HEK293 (cell line): ENCODE data around the gene NELFE.

Experiments
- CTCF ChIA-PET: fragments of 350-600 bp; formaldehyde crosslinking; extraction: SDS; loops from one replicate; lab custom pipeline; 2021; ENCODE audit warnings: antibody characterized with exemption; lab: Yijun Ruan, JAX
- POLR2A ChIA-PET: fragments of 300-600 bp; formaldehyde crosslinking; extraction: SDS; loops from one replicate; lab custom pipeline; 2020; ENCODE audit warnings: antibody characterized with exemption, inconsistent platforms; lab: Yijun Ruan, JAX
- H3K27ac ChIP-seq: fragments of 200-500 bp; sonication (Bioruptor generic); 2 replicates; pipeline ENCODE4 v1.5.1; 2014; ENCODE audit warnings: low read depth, low read length, control low read depth, inconsistent platforms; ENCODE audit errors: extremely low read depth
- H3K36me3 ChIP-seq, 2 experiments: fragments of 200-500 bp in 1 of 2; sonication (Bioruptor generic) in 1 of 2; 1 replicate in 1 of 2; 2 replicates in 1 of 2; pipeline ENCODE4 v1.5.1; 2014 to 2017; ENCODE audit warnings: inconsistent platforms in 2 of 2, low read length in 2 of 2; ENCODE audit not compliant: control insufficient read depth in 2 of 2, insufficient read depth in 1 of 2
- H3K4me1 ChIP-seq: fragments of 200-500 bp; sonication (Bioruptor generic); 2 replicates; pipeline ENCODE4 v1.5.1; 2014; ENCODE audit warnings: mild to moderate bottlenecking, low read length, inconsistent platforms; ENCODE audit not compliant: control insufficient read depth, insufficient read depth
- H3K4me3 ChIP-seq: 2 replicates; pipeline ENCODE4 v1.5.1; 2011; ENCODE audit warnings: low read depth, mild to moderate bottlenecking, control low read depth, low read length, moderate library complexity
- H3K9me3 ChIP-seq: fragments of 200-500 bp; sonication (Bioruptor generic); 2 replicates; pipeline ENCODE4 v1.5.1; 2014; ENCODE audit warnings: low read depth, low read length, inconsistent platforms; ENCODE audit not compliant: control insufficient read depth, insufficient read depth
- SCRT2 ChIP-seq: fragments of 450-650 bp; formaldehyde crosslinking; IDR thresholded peaks from 2 replicates; pipeline ENCODE4 v1.5.1; 2016; ENCODE audit warnings: missing biosample characterization, missing genetic modification characterization
- SETDB1 ChIP-seq: IDR thresholded peaks from one replicate; pipeline ENCODE4 v1.6.1; 2017; ENCODE audit warnings: mild to moderate bottlenecking, low read length, moderate library complexity, mixed read lengths; ENCODE audit not compliant: insufficient read length
- YY2 ChIP-seq: fragments of 450-650 bp; formaldehyde crosslinking; IDR thresholded peaks from 2 replicates; pipeline ENCODE4 v1.5.1; 2016; ENCODE audit warnings: missing biosample characterization, missing genetic modification characterization
- ZBTB17 ChIP-seq: fragments of 450-650 bp; formaldehyde crosslinking; IDR thresholded peaks from 2 replicates; pipeline ENCODE4 v1.5.1; 2016; ENCODE audit warnings: missing biosample characterization, missing genetic modification characterization
- ZBTB20 ChIP-seq: fragments of 450-650 bp; formaldehyde crosslinking; IDR thresholded peaks from 2 replicates; pipeline ENCODE4 v1.5.1; 2016; ENCODE audit warnings: missing biosample characterization, missing genetic modification characterization
- ZBTB48 ChIP-seq: fragments of 450-650 bp; formaldehyde crosslinking; IDR thresholded peaks from 2 replicates; pipeline ENCODE4 v1.5.1; 2016; ENCODE audit warnings: missing biosample characterization, missing genetic modification characterization
- ZEB2 ChIP-seq: fragments of 450-650 bp; formaldehyde crosslinking; IDR thresholded peaks from 2 replicates; pipeline ENCODE4 v1.5.1; 2016; ENCODE audit warnings: missing biosample characterization, missing genetic modification characterization
- ZFP3 ChIP-seq: fragments of 450-650 bp; formaldehyde crosslinking; IDR thresholded peaks from 2 replicates; pipeline ENCODE4 v1.5.1; 2016; ENCODE audit warnings: low read depth, missing biosample characterization, missing genetic modification characterization
- ZNF112 ChIP-seq: fragments of 450-650 bp; formaldehyde crosslinking; IDR thresholded peaks from 2 replicates; pipeline ENCODE4 v1.5.0; 2017; ENCODE audit warnings: missing biosample characterization, missing genetic modification characterization
- ZNF138 ChIP-seq: fragments of 450-650 bp; formaldehyde crosslinking; IDR thresholded peaks from 2 replicates; pipeline ENCODE4 v1.5.1; 2016; ENCODE audit warnings: missing biosample characterization, missing genetic modification characterization, borderline replicate concordance
- ZNF214 ChIP-seq: fragments of 450-650 bp; formaldehyde crosslinking; IDR thresholded peaks from 2 replicates; pipeline ENCODE4 v1.5.1; 2017; ENCODE audit warnings: missing biosample characterization, mild to moderate bottlenecking, missing genetic modification characterization, borderline replicate concordance
- ZNF280D ChIP-seq: fragments of 450-650 bp; formaldehyde crosslinking; IDR thresholded peaks from 2 replicates; pipeline ENCODE4 v1.5.1; 2016; ENCODE audit warnings: missing biosample characterization, missing genetic modification characterization
- ZNF335 ChIP-seq: fragments of 450-650 bp; formaldehyde crosslinking; conservative IDR thresholded peaks from 2 replicates; pipeline ENCODE4 v1.5.1; 2016; ENCODE audit warnings: missing biosample characterization, missing genetic modification characterization
- ZNF416 ChIP-seq: fragments of 450-650 bp; formaldehyde crosslinking; IDR thresholded peaks from 2 replicates; pipeline ENCODE4 v1.5.1; 2016; ENCODE audit warnings: missing biosample characterization, missing genetic modification characterization
- ZNF433 ChIP-seq: fragments of 450-650 bp; formaldehyde crosslinking; IDR thresholded peaks from 2 replicates; pipeline ENCODE4 v1.5.1; 2016; ENCODE audit warnings: missing biosample characterization, missing genetic modification characterization, low read depth
- ZNF558 ChIP-seq: fragments of 450-650 bp; formaldehyde crosslinking; IDR thresholded peaks from 2 replicates; pipeline ENCODE4 v1.5.1; 2016; ENCODE audit warnings: missing biosample characterization, missing genetic modification characterization
- ZNF623 ChIP-seq: fragments of 450-650 bp; formaldehyde crosslinking; IDR thresholded peaks from 2 replicates; pipeline ENCODE4 v1.5.1; 2016; ENCODE audit warnings: missing biosample characterization, missing genetic modification characterization
- ZNF624 ChIP-seq: fragments of 450-650 bp; formaldehyde crosslinking; IDR thresholded peaks from 2 replicates; pipeline ENCODE4 v1.5.1; 2017; ENCODE audit warnings: missing biosample characterization, missing genetic modification characterization
- ZNF704 ChIP-seq: fragments of 450-650 bp; formaldehyde crosslinking; IDR thresholded peaks from 2 replicates; pipeline ENCODE4 v1.5.1; 2016; ENCODE audit warnings: missing biosample characterization, missing genetic modification characterization
- ZNF791 ChIP-seq: fragments of 450-650 bp; formaldehyde crosslinking; IDR thresholded peaks from 2 replicates; pipeline ENCODE4 v1.5.1; 2016; ENCODE audit warnings: missing biosample characterization, missing genetic modification characterization
- ZNF792 ChIP-seq: fragments of 450-650 bp; formaldehyde crosslinking; IDR thresholded peaks from 2 replicates; pipeline ENCODE4 v1.5.1; 2016; ENCODE audit warnings: missing biosample characterization, missing genetic modification characterization
- ZSCAN16 ChIP-seq: fragments of 450-650 bp; formaldehyde crosslinking; IDR thresholded peaks from 2 replicates; pipeline ENCODE4 v1.5.1; 2016; ENCODE audit warnings: missing biosample characterization, missing genetic modification characterization
- TF ChIP-seq, protein P1 (sequence below): fragments of 450-650 bp; formaldehyde crosslinking; IDR thresholded peaks from 2 replicates; pipeline ENCODE4 v1.5.1; 2016; ENCODE audit warnings: missing biosample characterization, missing genetic modification characterization
- TF ChIP-seq, protein P2 (sequence below): fragments of 450-650 bp; formaldehyde crosslinking; IDR thresholded peaks from 2 replicates; pipeline ENCODE4 v1.5.1; 2017; ENCODE audit warnings: missing biosample characterization, missing genetic modification characterization
- TF ChIP-seq, protein P3 (sequence below): fragments of 450-650 bp; formaldehyde crosslinking; IDR thresholded peaks from 2 replicates; pipeline ENCODE4 v1.5.1; 2017; ENCODE audit warnings: missing biosample characterization, missing genetic modification characterization

NELFE gene

DNA sequence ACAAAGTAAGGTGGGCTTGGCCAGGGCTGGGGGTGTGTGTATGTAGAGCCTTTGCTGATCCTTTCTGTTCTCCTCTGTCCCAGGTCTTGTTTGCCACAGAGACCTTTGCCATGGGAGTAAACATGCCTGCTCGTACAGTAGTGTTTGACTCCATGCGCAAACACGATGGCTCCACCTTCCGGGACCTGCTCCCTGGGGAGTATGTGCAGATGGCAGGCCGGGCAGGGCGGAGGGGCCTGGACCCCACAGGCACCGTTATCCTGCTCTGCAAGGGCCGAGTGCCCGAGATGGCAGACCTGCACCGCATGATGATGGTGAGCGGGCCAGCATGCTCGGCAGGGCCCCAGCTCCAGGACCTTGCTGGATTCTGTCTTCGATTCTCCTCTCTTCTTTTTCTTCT is 6.9 kb upstream of the NELFE start:
- POLR2A ChIA-PET = interaction anchor here (0.6 kb wide), 1 partner anchor 146 kb away, joined by 4 read pairs; no protein-coding TSS in a partner anchor
- CTCF ChIA-PET = interaction anchor here (3.4 kb wide), 1 partner anchor 14 kb away, joined by 20 read pairs; no protein-coding TSS in a partner anchor
- TF ChIP-seq ZNF280D (tag by site-specific recombination) (no peak), ZNF792 (tag by site-specific recombination) (no peak), SCRT2 (no peak), ZNF624 (no peak), SETDB1 (no peak), ZNF791 (tag by site-specific recombination) (no peak), ZFP3 (tag by site-specific recombination) (no peak), ZEB2 (tag by site-specific recombination) (no peak), ZNF138 (tag by site-specific recombination) (no peak), ZBTB20 (no peak), ZBTB48 (tag by site-specific recombination) (no peak), ZNF623 (tag by site-specific recombination) (no peak), ZNF214 (tag by site-specific recombination) (no peak), ZNF433 (tag by site-specific recombination) (no peak), ZNF335 (no peak), ZNF558 (tag by site-specific recombination) (no peak), YY2 (tag by site-specific recombination) (no peak), ZNF112 (tag by site-specific recombination) (no peak)
- TF ChIP-seq, protein P1, sequence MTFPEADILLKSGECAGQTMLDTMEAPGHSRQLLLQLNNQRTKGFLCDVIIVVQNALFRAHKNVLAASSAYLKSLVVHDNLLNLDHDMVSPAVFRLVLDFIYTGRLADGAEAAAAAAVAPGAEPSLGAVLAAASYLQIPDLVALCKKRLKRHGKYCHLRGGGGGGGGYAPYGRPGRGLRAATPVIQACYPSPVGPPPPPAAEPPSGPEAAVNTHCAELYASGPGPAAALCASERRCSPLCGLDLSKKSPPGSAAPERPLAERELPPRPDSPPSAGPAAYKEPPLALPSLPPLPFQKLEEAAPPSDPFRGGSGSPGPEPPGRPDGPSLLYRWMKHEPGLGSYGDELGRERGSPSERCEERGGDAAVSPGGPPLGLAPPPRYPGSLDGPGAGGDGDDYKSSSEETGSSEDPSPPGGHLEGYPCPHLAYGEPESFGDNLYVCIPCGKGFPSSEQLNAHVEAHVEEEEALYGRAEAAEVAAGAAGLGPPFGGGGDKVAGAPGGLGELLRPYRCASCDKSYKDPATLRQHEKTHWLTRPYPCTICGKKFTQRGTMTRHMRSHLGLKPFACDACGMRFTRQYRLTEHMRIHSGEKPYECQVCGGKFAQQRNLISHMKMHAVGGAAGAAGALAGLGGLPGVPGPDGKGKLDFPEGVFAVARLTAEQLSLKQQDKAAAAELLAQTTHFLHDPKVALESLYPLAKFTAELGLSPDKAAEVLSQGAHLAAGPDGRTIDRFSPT = no peak
- TF ChIP-seq, protein P2, sequence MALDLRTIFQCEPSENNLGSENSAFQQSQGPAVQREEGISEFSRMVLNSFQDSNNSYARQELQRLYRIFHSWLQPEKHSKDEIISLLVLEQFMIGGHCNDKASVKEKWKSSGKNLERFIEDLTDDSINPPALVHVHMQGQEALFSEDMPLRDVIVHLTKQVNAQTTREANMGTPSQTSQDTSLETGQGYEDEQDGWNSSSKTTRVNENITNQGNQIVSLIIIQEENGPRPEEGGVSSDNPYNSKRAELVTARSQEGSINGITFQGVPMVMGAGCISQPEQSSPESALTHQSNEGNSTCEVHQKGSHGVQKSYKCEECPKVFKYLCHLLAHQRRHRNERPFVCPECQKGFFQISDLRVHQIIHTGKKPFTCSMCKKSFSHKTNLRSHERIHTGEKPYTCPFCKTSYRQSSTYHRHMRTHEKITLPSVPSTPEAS = no peak
- Histone ChIP-seq H3K4me1 (no peaks in the 10 kb centered on the region; the same call in 1 of the 2 replicates), H3K36me3 (peaks cover 13 to 99% of the 10 kb centered on the region in 2 experiments; a peak in 2 of 3 replicates), H3K9me3 (no peaks in the 10 kb centered on the region), H3K27ac (no peak overlapping the region), H3K4me3 (no peak overlapping the region)

DNA sequence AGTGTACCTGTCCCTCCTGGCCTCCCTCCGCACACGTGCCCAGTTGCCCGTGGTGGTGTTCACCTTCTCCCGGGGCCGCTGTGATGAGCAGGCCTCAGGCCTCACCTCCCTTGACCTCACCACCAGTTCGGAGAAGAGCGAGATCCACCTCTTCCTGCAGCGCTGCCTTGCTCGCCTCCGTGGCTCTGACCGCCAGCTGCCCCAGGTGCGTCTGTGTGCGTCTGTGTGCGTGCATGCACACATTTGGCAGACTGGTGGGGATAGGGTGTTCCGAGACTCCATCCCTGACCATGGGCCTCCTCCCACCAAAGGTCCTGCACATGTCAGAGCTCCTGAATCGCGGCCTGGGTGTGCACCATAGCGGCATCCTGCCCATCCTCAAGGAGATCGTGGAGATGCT is 5.2 kb upstream of the NELFE start:
- ChIA-PET POLR2A (no interaction called here), CTCF (interaction anchor here (3.4 kb wide), 1 partner anchor 12 kb away, joined by 20 read pairs; no protein-coding TSS in a partner anchor)
- no peak overlapping the region for H3K27ac ChIP-seq
- no peaks in the 10 kb centered on the region for H3K4me1 ChIP-seq
- no peaks in the 10 kb centered on the region for H3K9me3 ChIP-seq
- TF ChIP-seq ZNF416 (tag by site-specific recombination) = no peak
- no peak for TF ChIP-seq ZBTB17
- no peak for TF ChIP-seq ZSCAN16
- TF ChIP-seq, protein P3, sequence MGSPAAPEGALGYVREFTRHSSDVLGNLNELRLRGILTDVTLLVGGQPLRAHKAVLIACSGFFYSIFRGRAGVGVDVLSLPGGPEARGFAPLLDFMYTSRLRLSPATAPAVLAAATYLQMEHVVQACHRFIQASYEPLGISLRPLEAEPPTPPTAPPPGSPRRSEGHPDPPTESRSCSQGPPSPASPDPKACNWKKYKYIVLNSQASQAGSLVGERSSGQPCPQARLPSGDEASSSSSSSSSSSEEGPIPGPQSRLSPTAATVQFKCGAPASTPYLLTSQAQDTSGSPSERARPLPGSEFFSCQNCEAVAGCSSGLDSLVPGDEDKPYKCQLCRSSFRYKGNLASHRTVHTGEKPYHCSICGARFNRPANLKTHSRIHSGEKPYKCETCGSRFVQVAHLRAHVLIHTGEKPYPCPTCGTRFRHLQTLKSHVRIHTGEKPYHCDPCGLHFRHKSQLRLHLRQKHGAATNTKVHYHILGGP (tag by site-specific recombination) = no peak
- no peak for TF ChIP-seq ZNF704 (tag by site-specific recombination)
- TF ChIP-seq YY2 (tag by site-specific recombination) = no peak
- H3K36me3 ChIP-seq = peaks cover 10 to 91% of the 10 kb centered on the region in 2 experiments; a peak in 2 of 3 replicates
- H3K4me3 ChIP-seq = no peak overlapping the region
